GM12892 (cell line): Measurements from ENCODE around the gene UBE2O.

Experiments used
- POLR2A ChIP-seq: IDR thresholded peaks from 2 replicates; pipeline ENCODE4 v1.6.1; 2011; ENCODE audit warnings: low read depth, low read length, control low read depth
- POLR2AphosphoS5 ChIP-seq: IDR thresholded peaks from 2 replicates; pipeline ENCODE4 v1.6.1; 2011; ENCODE audit warnings: low read depth, low read length, control low read depth
- TAF1 ChIP-seq: IDR thresholded peaks from 2 replicates; pipeline ENCODE4 v1.6.1; 2011; ENCODE audit warnings: low read depth, mild to moderate bottlenecking, control low read depth, low read length, borderline replicate concordance

GRCh38 chr17:76493505-76494167 is 40.7 kb upstream of the UBE2O start:
- TF ChIP-seq TAF1 (no peak), POLR2A (no peak), POLR2AphosphoS5 (no peak)
